ENCODE measurements around the gene ANKRD28.

ANKRD28 gene

DNA sequence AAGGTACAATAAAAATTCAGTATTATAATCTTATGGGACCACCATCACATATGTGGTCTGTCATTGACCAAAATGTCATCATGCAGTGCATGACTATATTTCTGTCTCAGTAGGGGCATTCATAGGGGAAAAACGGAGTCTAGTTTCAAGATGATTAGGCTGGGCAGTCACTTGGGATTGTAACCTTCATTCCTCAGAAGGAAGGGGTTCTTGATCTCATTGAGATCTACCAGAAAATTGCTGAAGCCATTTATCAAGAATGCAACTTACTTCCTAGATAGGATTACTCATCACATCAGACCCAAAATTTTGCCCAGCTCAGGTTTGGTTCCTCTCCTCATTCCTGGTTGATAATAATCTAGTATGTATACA lies 158.9 kb downstream of the ANKRD28 start:
- Histone ChIP-seq H3K4me1 (ENCODE audit: insufficient read depth, low read length, poor library complexity, severe bottlenecking) (peaks cover 7% of the 10 kb centered on the region), H3K36me3 (ENCODE audit: insufficient read depth, low read length) (no peaks in the 10 kb centered on the region), H2AFZ (ENCODE audit: low read length) (no peak overlapping the region), H3K9ac (ENCODE audit: low read depth, low read length, poor library complexity, severe bottlenecking) (no peak overlapping the region), H3F3A (ENCODE audit: low read depth) (no peaks in the 10 kb centered on the region), H3K9me3 (ENCODE audit: insufficient read depth, low read depth, low read length) (no peaks in the 10 kb centered on the region), H4K20me1 (ENCODE audit: insufficient read depth, low read length, poor library complexity, severe bottlenecking) (no peaks in the 10 kb centered on the region), H3K27me3 (ENCODE audit: insufficient read depth, low read length, poor library complexity, severe bottlenecking) (no peaks in the 10 kb centered on the region), H3K9me2 (replicated peaks; ENCODE audit: low read depth, low read length) (no peaks in the 10 kb centered on the region), H3K4me2 (ENCODE audit: low read depth, low read length, poor library complexity, severe bottlenecking) (no peak overlapping the region), H3K4me3 (ENCODE audit: low read length, poor library complexity, severe bottlenecking) (no peak overlapping the region), H3K79me2 (ENCODE audit: insufficient read depth, low read length) (no peaks in the 10 kb centered on the region)
- TF ChIP-seq, protein P1, sequence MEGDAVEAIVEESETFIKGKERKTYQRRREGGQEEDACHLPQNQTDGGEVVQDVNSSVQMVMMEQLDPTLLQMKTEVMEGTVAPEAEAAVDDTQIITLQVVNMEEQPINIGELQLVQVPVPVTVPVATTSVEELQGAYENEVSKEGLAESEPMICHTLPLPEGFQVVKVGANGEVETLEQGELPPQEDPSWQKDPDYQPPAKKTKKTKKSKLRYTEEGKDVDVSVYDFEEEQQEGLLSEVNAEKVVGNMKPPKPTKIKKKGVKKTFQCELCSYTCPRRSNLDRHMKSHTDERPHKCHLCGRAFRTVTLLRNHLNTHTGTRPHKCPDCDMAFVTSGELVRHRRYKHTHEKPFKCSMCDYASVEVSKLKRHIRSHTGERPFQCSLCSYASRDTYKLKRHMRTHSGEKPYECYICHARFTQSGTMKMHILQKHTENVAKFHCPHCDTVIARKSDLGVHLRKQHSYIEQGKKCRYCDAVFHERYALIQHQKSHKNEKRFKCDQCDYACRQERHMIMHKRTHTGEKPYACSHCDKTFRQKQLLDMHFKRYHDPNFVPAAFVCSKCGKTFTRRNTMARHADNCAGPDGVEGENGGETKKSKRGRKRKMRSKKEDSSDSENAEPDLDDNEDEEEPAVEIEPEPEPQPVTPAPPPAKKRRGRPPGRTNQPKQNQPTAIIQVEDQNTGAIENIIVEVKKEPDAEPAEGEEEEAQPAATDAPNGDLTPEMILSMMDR (conservative IDR thresholded peaks at IDR 0.05; ENCODE audit: low read length): no peak
- TF ChIP-seq EZH2phosphoT487 (IDR thresholded peaks at IDR 0.05; ENCODE audit: borderline replicate concordance): no peak

DNA sequence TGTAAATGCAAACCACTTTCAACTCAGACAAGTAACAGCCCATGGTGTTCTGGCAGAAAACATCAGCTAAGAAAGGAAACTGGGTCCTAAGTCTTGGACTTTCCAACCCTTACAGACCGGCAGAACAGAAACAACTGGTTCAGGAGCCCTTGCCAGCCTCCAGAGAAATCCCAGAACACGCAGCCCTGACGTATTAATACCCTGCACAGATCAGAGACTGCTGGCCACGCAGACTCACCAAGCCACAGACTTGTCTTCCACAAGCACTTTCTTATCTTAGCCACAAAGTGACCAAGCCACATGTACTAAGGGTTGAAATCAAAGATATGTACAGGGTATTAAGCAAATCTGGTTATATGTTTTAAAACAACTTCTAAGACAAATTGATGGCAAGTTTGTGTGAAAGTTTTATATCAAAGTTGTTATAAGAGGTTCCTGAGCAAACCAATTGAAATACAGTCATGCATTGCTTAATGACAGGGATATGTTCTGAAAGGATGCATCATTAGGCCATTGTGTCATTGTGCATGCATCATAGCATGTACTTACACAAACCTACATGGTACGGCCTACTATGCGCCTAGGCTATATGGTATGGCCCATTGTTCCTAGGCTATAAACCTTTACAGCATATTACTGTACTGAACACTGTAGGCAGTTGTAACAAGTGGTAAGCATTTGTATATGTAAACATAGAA lies 159.4 kb downstream of the ANKRD28 start:
- Histone ChIP-seq H3K9ac (ENCODE audit: low read depth, low read length, poor library complexity, severe bottlenecking) (no peak overlapping the region), H3K4me1 (ENCODE audit: insufficient read depth, low read length, poor library complexity, severe bottlenecking) (peaks cover 7% of the 10 kb centered on the region), H4K20me1 (ENCODE audit: insufficient read depth, low read length, poor library complexity, severe bottlenecking) (no peaks in the 10 kb centered on the region)

DNA sequence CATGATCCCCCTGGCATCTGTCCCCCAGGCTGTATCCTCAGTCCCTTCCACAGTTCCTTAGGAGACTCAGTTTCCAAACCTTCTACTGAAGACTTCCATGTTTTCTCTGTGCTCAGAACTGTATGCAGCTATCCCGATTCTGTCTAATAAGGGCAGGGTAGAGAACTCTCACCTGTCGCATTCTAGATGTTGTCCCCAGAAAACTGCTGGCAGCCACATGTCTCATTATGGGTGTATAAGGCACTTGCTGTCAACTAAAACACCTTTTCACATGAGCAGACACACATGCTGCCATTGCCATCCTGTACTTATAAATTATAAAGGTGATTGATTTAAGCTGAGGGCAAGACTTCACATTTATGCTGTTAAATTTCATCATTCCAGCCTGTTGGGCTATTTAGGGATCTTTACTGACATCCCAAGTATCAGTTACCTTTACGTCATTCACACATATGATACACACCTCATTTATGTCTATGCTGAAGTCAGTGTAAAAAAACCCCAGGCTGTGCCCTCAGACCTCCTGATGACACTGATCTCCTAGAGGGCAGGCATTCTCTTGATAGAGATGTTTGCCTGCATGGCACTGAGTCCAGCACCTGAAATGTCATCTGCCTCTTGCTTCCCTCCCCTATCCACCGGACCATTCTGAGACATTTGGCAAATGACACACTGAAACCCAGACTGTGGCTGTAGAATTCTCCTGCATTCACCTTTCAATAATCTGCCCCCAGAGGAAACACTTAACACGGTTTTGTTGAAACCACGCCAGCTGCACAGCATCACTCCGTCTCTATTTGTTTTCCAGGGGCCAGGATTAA lies 160.4 kb downstream of the ANKRD28 start:
- Histone ChIP-seq H3K27me3 (ENCODE audit: insufficient read depth, low read length, poor library complexity, severe bottlenecking) (no peaks in the 10 kb centered on the region), H4K20me1 (ENCODE audit: insufficient read depth, low read length, poor library complexity, severe bottlenecking) (no peaks in the 10 kb centered on the region), H3K4me3 (ENCODE audit: low read length, poor library complexity, severe bottlenecking) (no peak overlapping the region), H3K9ac (ENCODE audit: low read depth, low read length, poor library complexity, severe bottlenecking) (no peak overlapping the region), H3K4me1 (ENCODE audit: insufficient read depth, low read length, poor library complexity, severe bottlenecking) (peaks cover 7% of the 10 kb centered on the region), H3K9me3 (ENCODE audit: insufficient read depth, low read depth, low read length) (no peaks in the 10 kb centered on the region), H3K4me2 (ENCODE audit: low read depth, low read length, poor library complexity, severe bottlenecking) (no peak overlapping the region), H2AFZ (ENCODE audit: low read length) (no peak overlapping the region), H3F3A (ENCODE audit: low read depth) (no peaks in the 10 kb centered on the region), H3K36me3 (ENCODE audit: insufficient read depth, low read length) (no peaks in the 10 kb centered on the region), H3K9me2 (replicated peaks; ENCODE audit: low read depth, low read length) (no peaks in the 10 kb centered on the region), H3K79me2 (ENCODE audit: insufficient read depth, low read length) (no peaks in the 10 kb centered on the region)
- TF ChIP-seq EZH2phosphoT487 (IDR thresholded peaks at IDR 0.05; ENCODE audit: borderline replicate concordance): no peak
- TF ChIP-seq, protein P1 (conservative IDR thresholded peaks at IDR 0.05; ENCODE audit: low read length): no peak

More for the DNA sequence above, 159.4 kb downstream of the ANKRD28 start:
- H2AFZ ChIP-seq (ENCODE audit: low read length): no peak overlapping the region
- H3K9me3 ChIP-seq (ENCODE audit: insufficient read depth, low read depth, low read length): no peaks in the 10 kb centered on the region
- H3K4me2 ChIP-seq (ENCODE audit: low read depth, low read length, poor library complexity, severe bottlenecking): no peak overlapping the region
- H3K36me3 ChIP-seq (ENCODE audit: insufficient read depth, low read length): no peaks in the 10 kb centered on the region
- no peaks in the 10 kb centered on the region for H3K79me2 ChIP-seq (ENCODE audit: insufficient read depth, low read length)
- H3K9me2 ChIP-seq (replicated peaks; ENCODE audit: low read depth, low read length): no peaks in the 10 kb centered on the region
- H3K27me3 ChIP-seq (ENCODE audit: insufficient read depth, low read length, poor library complexity, severe bottlenecking): no peaks in the 10 kb centered on the region
- H3K4me3 ChIP-seq (ENCODE audit: low read length, poor library complexity, severe bottlenecking): no peak overlapping the region
- no peak for TF ChIP-seq EZH2phosphoT487 (IDR thresholded peaks at IDR 0.05; ENCODE audit: borderline replicate concordance)
- TF ChIP-seq, protein P1 (conservative IDR thresholded peaks at IDR 0.05; ENCODE audit: low read length): no peak
- H3F3A ChIP-seq (ENCODE audit: low read depth): no peaks in the 10 kb centered on the region
